Neural crest cell (in vitro differentiated cells): ENCODE data around the gene TMEFF2. TPM values are rescaled to one million over a fixed set of nuclear protein-coding genes. Genes with fewer than 3 reads are reported as not detected.

Experiments used
- DNase-seq: peaks from one replicate; pipeline ENCODE4 v3.0.0; 2021; ENCODE audit warnings: low read depth, mixed read lengths, low spot score
- H3K27ac Mint-ChIP-seq: one replicate; pipeline ENCODE4 v1.8.0; 2021; ENCODE audit warnings: mild to moderate bottlenecking, mixed read lengths; ENCODE audit not compliant: unreplicated experiment
- H3K27me3 Mint-ChIP-seq: 2 replicates; pipeline ENCODE4 v1.8.0; 2021; ENCODE audit warnings: low read depth, mild to moderate bottlenecking, mixed read lengths
- H3K36me3 Mint-ChIP-seq: 2 replicates; pipeline ENCODE4 v1.8.0; 2021; ENCODE audit warnings: low read depth, mild to moderate bottlenecking, mixed read lengths
- H3K4me1 Mint-ChIP-seq: 2 replicates; pipeline ENCODE4 v1.8.0; 2021; ENCODE audit warnings: mixed read lengths
- H3K4me3 Mint-ChIP-seq: one replicate; pipeline ENCODE4 v1.8.0; 2021; ENCODE audit warnings: mild to moderate bottlenecking, mixed read lengths
- H3K9me3 Mint-ChIP-seq: 2 replicates; pipeline ENCODE4 v1.8.0; 2021; ENCODE audit warnings: mixed read lengths
- total RNA-seq: library from RNA; stranded (reverse); gene quantifications from 2 replicates; pipeline ENCODE4 v1.2.1, GENCODE V29; 2021
- TF ChIP-seq, protein P1 (sequence below): fragments of 200-600 bp; sonication (generic); conservative IDR thresholded peaks from 2 replicates; pipeline ENCODE4 v1.5.0; 2021; ENCODE audit warnings: antibody characterized with exemption, mild to moderate bottlenecking

TMEFF2 gene
- total RNA-seq, 1 donor from 2014 or later = 2.9 TPM

DNA sequence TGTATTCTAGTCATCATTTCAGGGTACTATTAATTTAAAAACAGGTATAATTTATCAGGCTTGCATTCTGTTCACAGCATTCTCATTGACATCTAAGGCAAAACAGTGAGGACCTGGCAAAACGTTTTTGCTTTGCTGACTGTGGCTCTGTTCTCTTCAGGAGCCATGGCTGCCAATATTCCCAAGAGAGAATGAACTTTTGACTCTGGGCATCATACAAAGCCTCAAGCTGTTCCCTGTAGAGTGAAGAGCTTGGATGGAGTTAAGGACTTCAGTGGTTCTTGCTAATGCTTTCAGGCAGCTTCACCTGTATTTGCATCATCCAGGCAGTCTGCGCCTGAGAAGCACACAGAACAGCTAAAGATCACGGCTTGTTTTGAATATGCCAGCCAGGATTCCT lies 282.0 kb downstream of the TMEFF2 start:
- TF ChIP-seq, protein P1, sequence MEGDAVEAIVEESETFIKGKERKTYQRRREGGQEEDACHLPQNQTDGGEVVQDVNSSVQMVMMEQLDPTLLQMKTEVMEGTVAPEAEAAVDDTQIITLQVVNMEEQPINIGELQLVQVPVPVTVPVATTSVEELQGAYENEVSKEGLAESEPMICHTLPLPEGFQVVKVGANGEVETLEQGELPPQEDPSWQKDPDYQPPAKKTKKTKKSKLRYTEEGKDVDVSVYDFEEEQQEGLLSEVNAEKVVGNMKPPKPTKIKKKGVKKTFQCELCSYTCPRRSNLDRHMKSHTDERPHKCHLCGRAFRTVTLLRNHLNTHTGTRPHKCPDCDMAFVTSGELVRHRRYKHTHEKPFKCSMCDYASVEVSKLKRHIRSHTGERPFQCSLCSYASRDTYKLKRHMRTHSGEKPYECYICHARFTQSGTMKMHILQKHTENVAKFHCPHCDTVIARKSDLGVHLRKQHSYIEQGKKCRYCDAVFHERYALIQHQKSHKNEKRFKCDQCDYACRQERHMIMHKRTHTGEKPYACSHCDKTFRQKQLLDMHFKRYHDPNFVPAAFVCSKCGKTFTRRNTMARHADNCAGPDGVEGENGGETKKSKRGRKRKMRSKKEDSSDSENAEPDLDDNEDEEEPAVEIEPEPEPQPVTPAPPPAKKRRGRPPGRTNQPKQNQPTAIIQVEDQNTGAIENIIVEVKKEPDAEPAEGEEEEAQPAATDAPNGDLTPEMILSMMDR = no peak
- no peaks in the 10 kb centered on the region for H3K36me3 Mint-ChIP-seq
- H3K27me3 Mint-ChIP-seq = no peaks in the 10 kb centered on the region
- no peak overlapping the region for H3K4me3 Mint-ChIP-seq
- H3K9me3 Mint-ChIP-seq = no peaks in the 10 kb centered on the region
- no peak for DNase-seq
- no peak overlapping the region for H3K27ac Mint-ChIP-seq
- peaks cover 4% of the 10 kb centered on the region for H3K4me1 Mint-ChIP-seq

DNA sequence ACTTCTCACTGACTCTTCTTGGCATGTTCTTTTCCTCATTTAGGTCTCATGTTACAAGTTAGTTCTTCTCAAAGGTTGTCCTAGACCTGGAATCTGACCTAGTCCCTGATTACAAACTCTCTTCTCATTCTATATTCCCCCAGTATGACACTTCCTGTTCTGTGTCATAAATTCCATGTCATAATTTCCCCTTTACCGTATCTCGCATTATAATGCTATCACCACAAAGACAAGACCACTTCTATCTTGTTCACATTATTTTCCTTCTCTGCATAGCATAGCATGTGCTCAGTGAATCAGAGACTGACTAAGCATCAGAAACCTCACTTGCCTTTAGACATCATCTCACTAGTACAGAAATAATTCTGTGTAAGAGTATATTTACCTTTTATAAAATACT lies 284.2 kb downstream of the TMEFF2 start:
- H3K27me3 Mint-ChIP-seq = no peaks in the 10 kb centered on the region
- no peaks in the 10 kb centered on the region for H3K9me3 Mint-ChIP-seq
- no peak for DNase-seq
- TF ChIP-seq, protein P1 = no peak
- H3K4me3 Mint-ChIP-seq = no peak overlapping the region
- H3K4me1 Mint-ChIP-seq = peaks cover 10% of the 10 kb centered on the region
- no peak overlapping the region for H3K27ac Mint-ChIP-seq
- H3K36me3 Mint-ChIP-seq = no peaks in the 10 kb centered on the region

DNA sequence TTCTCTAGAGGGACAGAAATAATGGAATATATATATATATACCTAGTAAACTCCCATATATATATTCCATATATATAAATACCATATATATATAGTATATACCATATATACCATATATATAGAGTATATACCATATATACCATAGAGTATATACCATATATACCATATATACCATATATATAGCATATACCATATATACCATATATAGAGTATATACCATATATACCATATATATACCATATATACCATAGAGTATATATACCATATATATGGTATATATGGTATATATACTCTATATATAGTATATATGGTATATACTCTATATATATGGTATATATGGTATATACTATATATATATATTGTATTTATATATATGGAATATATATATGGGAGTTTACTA lies 285.9 kb downstream of the TMEFF2 start:
- Mint-ChIP-seq H3K27me3 (no peaks in the 10 kb centered on the region), H3K27ac (no peak overlapping the region), H3K36me3 (no peaks in the 10 kb centered on the region), H3K4me3 (no peak overlapping the region), H3K4me1 (peaks cover 15% of the 10 kb centered on the region), H3K9me3 (no peaks in the 10 kb centered on the region)
- DNase-seq = no peak
- TF ChIP-seq, protein P1 = no peak

DNA sequence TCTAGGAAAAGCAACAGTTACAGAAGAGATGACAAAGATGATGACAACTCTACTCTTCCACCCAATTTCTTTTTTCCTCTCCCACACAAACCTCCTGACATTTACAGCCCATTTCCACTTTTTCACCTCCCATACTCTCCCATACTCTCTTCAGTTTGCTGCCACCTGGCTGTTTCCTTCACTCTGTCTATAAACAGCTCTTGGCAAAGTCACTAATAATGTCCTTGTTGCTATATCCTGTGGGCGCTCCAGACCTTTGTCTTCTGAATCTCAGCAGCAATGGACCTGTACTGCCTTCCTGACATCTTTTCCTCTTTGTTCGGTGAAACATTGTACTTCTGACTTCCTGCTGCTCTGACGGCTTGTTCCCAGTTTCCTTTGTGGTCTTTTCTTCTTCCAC lies 287.2 kb downstream of the TMEFF2 start:
- no peaks in the 10 kb centered on the region for H3K27me3 Mint-ChIP-seq
- H3K4me3 Mint-ChIP-seq = no peak overlapping the region
- TF ChIP-seq, protein P1 = no peak
- peaks cover 2% of the 10 kb centered on the region for H3K9me3 Mint-ChIP-seq
- H3K4me1 Mint-ChIP-seq = peaks cover 15% of the 10 kb centered on the region
- peak overlapping the region; percentile 16 for H3K27ac Mint-ChIP-seq
- no peaks in the 10 kb centered on the region for H3K36me3 Mint-ChIP-seq
- DNase-seq = no peak

DNA sequence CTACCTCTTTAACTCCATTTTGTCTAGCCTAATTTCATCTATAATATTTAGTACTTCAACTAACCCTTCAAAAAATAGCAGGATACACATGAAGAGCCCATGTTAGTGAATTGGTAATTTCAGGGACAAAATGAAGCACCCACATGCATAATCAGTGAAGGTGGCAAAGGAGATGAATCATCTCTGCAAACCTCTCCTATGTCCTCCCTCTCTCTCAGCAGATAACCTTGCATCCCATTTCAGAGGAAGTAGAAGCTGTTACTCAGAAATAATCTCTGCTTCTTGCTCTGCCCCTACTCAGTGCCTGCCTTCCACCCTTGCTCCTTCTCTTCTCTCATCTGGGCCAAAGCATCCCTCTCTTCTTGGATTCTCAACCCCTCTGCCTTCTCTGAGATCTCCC lies 287.6 kb downstream of the TMEFF2 start:
- Mint-ChIP-seq H3K4me1 (peaks cover 15% of the 10 kb centered on the region), H3K36me3 (no peaks in the 10 kb centered on the region), H3K4me3 (no peak overlapping the region), H3K27ac (peak overlapping the region; percentile 16), H3K27me3 (no peaks in the 10 kb centered on the region), H3K9me3 (peaks cover 2% of the 10 kb centered on the region)
- no peak for DNase-seq
- TF ChIP-seq, protein P1 = no peak

DNA sequence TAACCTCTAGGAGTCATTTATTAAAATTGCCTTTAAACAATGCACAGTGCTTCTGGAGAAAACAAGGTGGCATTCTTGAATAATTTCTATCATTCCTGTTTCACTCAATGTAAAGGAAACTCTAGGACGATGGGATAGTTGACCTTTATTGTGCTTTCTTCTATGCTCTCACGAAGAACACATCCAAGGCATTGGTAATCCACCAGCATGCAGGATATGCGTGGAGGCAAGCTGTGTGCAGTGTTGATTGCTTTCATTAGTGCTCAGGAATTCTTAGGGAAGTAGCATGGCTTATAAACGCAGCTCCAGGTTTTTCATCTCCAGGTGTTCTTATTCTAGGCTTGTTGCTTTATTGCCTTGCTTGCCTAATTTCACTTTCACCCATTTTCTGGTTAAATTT lies 289.4 kb downstream of the TMEFF2 start:
- Mint-ChIP-seq H3K27ac (no peak overlapping the region), H3K9me3 (peaks cover 8% of the 10 kb centered on the region), H3K4me3 (no peak overlapping the region), H3K36me3 (peaks cover 8% of the 10 kb centered on the region), H3K27me3 (no peaks in the 10 kb centered on the region), H3K4me1 (peaks cover 15% of the 10 kb centered on the region)
- TF ChIP-seq, protein P1 = no peak
- DNase-seq = no peak
